ENCODE measurements around the gene MAP2K5. TPM values are rescaled to one million over a fixed set of nuclear protein-coding genes. Genes with fewer than 3 reads are reported as not detected.

Gene MAP2K5
- total RNA-seq, 1 experiment from 2014 or later: 22.2 TPM

DNA sequence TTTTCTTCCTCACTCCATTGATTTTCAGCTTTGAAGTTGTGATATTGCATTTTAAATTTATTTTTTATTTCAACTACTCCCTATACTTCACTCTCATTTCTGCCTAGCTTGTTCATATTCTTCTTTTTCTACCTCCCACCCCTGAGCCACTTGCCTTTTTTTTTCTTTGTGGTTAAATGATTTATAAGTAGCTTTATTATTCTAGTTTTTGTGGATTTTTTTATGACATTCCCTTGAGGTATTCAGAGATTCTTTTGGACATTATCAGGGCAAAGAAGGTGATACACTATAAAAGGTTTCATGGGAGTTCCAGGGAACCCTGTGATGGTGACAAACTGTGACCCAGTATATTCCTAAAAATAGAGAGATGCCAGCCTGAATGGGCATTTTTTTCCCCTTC, 18.3 kb upstream of the MAP2K5 start:
- H3K4me1 Mint-ChIP-seq (ENCODE audit: low read depth, unreplicated experiment): peaks cover 24% of the 10 kb centered on the region
- intact Hi-C loops (cut with micrococcal nuclease; ENCODE audit: unreplicated experiment): no loop called here
- peaks cover 25% of the 10 kb centered on the region for H3K36me3 Mint-ChIP-seq (ENCODE audit: insufficient read depth, unreplicated experiment)
- no TSS peak for BruUV-seq (replicated peaks)
- CTCF ChIA-PET: no interaction called here
- TF ChIP-seq, protein P1, sequence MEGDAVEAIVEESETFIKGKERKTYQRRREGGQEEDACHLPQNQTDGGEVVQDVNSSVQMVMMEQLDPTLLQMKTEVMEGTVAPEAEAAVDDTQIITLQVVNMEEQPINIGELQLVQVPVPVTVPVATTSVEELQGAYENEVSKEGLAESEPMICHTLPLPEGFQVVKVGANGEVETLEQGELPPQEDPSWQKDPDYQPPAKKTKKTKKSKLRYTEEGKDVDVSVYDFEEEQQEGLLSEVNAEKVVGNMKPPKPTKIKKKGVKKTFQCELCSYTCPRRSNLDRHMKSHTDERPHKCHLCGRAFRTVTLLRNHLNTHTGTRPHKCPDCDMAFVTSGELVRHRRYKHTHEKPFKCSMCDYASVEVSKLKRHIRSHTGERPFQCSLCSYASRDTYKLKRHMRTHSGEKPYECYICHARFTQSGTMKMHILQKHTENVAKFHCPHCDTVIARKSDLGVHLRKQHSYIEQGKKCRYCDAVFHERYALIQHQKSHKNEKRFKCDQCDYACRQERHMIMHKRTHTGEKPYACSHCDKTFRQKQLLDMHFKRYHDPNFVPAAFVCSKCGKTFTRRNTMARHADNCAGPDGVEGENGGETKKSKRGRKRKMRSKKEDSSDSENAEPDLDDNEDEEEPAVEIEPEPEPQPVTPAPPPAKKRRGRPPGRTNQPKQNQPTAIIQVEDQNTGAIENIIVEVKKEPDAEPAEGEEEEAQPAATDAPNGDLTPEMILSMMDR (IDR thresholded peaks at IDR 0.05; ENCODE audit: unreplicated experiment): no peak
- no peak for DNase-seq
- no peaks in the 10 kb centered on the region for H3K27me3 Mint-ChIP-seq (ENCODE audit: unreplicated experiment)
- no peak overlapping the region for H3K27ac Mint-ChIP-seq (ENCODE audit: unreplicated experiment)
- no peaks in the 10 kb centered on the region for H3K9me3 Mint-ChIP-seq (ENCODE audit: low read depth, unreplicated experiment)
- H3K4me3 Mint-ChIP-seq (ENCODE audit: low read depth, unreplicated experiment): no peak overlapping the region

DNA sequence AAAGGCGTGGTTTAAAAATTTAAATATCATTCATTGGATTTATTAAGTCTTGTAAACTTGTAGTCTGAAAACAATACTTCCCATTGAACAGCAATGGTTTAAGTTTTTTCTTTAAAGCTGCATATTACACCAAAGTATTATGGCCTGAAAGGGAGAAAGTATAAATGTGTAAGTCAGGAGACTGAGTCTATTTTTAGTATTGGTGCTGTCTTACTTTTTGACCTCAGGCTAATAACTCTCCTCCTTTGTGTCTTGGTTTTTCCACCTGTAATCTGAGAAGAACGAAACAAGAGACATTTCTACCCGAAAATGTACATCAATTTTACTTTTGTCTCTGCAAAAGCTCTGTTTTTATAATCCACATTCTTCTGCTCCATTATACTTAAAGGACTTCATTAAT, 14.0 kb upstream of the MAP2K5 start:
- CTCF ChIA-PET: interaction anchor here (0.9 to 1.3 kb wide), 2 partner anchors 143 to 304 kb away, joined by 3 read pairs; no protein-coding TSS in a partner anchor
- peaks cover 9% of the 10 kb centered on the region for H3K4me1 Mint-ChIP-seq (ENCODE audit: low read depth, unreplicated experiment)
- no peaks in the 10 kb centered on the region for H3K9me3 Mint-ChIP-seq (ENCODE audit: low read depth, unreplicated experiment)
- H3K36me3 Mint-ChIP-seq (ENCODE audit: insufficient read depth, unreplicated experiment): no peaks in the 10 kb centered on the region
- no TSS peak for BruUV-seq (replicated peaks)
- DNase-seq: no peak
- TF ChIP-seq, protein P1 (IDR thresholded peaks at IDR 0.05; ENCODE audit: unreplicated experiment): no peak
- H3K27me3 Mint-ChIP-seq (ENCODE audit: unreplicated experiment): no peaks in the 10 kb centered on the region
- no peak overlapping the region for H3K4me3 Mint-ChIP-seq (ENCODE audit: low read depth, unreplicated experiment)
- H3K27ac Mint-ChIP-seq (ENCODE audit: unreplicated experiment): no peak overlapping the region
- intact Hi-C loops (cut with micrococcal nuclease; ENCODE audit: unreplicated experiment): no loop called here

DNA sequence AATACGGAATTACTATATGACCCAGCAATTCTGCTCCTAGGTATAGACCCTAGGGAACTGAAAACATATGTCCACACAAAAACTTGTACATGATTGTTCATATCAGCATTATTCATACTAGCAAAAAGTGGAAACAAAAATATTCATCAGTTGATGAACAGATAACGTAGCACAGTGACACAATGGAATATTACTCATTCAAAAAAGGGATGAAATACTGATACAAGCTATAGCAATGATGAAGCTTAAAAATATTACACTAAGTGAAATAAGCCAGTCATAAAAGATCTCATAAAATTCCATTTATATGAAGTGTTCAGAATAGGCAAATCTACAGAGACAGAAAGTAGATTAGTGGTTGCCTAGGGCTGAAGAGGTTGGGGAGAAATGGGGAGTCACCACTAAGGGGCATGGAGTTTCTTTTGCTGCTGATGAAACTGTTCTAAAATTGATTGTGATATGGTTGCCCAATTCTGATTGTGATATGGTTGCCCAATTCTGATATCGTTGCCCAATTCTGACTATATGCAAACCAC, 11.1 kb upstream of the MAP2K5 start:
- DNase-seq: no peak
- BruUV-seq (replicated peaks): no TSS peak
- Mint-ChIP-seq H3K4me1 (ENCODE audit: low read depth, unreplicated experiment) (no peaks in the 10 kb centered on the region), H3K9me3 (ENCODE audit: low read depth, unreplicated experiment) (no peaks in the 10 kb centered on the region), H3K27ac (ENCODE audit: unreplicated experiment) (no peak overlapping the region), H3K36me3 (ENCODE audit: insufficient read depth, unreplicated experiment) (no peaks in the 10 kb centered on the region), H3K27me3 (ENCODE audit: unreplicated experiment) (no peaks in the 10 kb centered on the region), H3K4me3 (ENCODE audit: low read depth, unreplicated experiment) (no peak overlapping the region)
- intact Hi-C loops (cut with micrococcal nuclease; ENCODE audit: unreplicated experiment): no loop called here
- CTCF ChIA-PET: interaction anchor here (0.7 kb wide), 1 partner anchor 825 kb away, joined by 4 read pairs; no protein-coding TSS in a partner anchor
- TF ChIP-seq, protein P1 (IDR thresholded peaks at IDR 0.05; ENCODE audit: unreplicated experiment): no peak

DNA sequence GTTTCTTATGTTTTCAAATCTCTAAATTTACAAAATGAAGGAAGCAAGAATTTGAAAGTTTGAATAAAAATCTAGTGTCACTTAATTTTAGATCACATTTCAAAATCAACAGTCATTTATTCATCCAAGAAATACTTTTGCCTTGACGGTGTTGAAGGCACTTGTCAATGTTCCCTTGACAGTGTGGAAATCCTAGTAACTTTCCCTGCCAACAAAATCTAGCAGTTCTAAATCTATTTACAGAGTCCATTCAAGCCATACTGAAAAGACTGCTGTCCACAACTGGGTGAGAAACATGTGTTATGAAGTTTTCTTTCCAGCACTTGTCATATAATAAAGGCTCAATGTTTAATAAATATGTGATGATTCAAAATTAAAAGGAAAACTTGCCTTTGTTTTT, 8.6 kb upstream of the MAP2K5 start:
- no peaks in the 10 kb centered on the region for H3K27me3 Mint-ChIP-seq (ENCODE audit: unreplicated experiment)
- H3K9me3 Mint-ChIP-seq (ENCODE audit: low read depth, unreplicated experiment): no peaks in the 10 kb centered on the region
- no peaks in the 10 kb centered on the region for H3K4me1 Mint-ChIP-seq (ENCODE audit: low read depth, unreplicated experiment)
- no peak for DNase-seq
- H3K4me3 Mint-ChIP-seq (ENCODE audit: low read depth, unreplicated experiment): no peak overlapping the region
- intact Hi-C loops (cut with micrococcal nuclease; ENCODE audit: unreplicated experiment): no loop called here
- CTCF ChIA-PET: interaction anchor here (0.5 kb wide), 1 partner anchor 63 kb away, joined by 3 read pairs; no protein-coding TSS in a partner anchor
- TF ChIP-seq, protein P1 (IDR thresholded peaks at IDR 0.05; ENCODE audit: unreplicated experiment): no peak
- H3K27ac Mint-ChIP-seq (ENCODE audit: unreplicated experiment): no peak overlapping the region
- H3K36me3 Mint-ChIP-seq (ENCODE audit: insufficient read depth, unreplicated experiment): no peaks in the 10 kb centered on the region
- BruUV-seq (replicated peaks): no TSS peak

Measured in Calu3 (cell line).